ENCODE measurements around the gene CACNB4.
"Not testable (repeated sequence)": the region's sequence is repeated elsewhere in the genome, so short reads cannot be mapped to it uniquely, and the experiment has no call there.

CACNB4 gene

GRCh38 chr2:151918308-151918707 lies 180.5 kb downstream of the CACNB4 start:
- TF ChIP-seq CTCF (IDR thresholded peaks at IDR 0.05; ENCODE audit: borderline replicate concordance, insufficient read depth, low read depth, low read length) = no peak

DNA sequence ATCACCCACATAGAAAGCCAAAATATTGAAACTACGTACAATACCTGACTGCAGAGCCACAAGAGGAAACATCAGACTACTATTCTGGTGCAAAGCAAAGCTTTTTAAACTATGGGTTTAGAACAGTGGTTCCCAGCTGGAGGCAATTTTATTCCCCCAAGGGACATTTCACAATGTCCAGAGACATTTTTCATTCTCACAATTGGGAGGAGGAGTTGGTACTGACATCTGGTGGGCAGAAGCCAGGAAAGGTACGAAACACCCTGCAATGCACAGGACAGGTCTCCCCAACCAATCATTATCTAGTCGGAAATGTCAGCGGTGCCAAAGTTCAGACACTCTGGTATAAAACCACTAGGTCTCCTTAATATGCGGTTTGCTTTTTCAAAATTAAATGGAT lies 182.2 kb downstream of the CACNB4 start:
- no peak overlapping the region for H3K4me3 ChIP-seq (ENCODE audit: low read depth, low read length)
- TF ChIP-seq CTCF (IDR thresholded peaks at IDR 0.05; ENCODE audit: borderline replicate concordance, insufficient read depth, low read depth, low read length) = no peak

More at GRCh38 chr2:151918308-151918707, 180.5 kb downstream of the CACNB4 start:
- H3K4me3 ChIP-seq (ENCODE audit: low read depth, low read length) = no peak overlapping the region

DNA sequence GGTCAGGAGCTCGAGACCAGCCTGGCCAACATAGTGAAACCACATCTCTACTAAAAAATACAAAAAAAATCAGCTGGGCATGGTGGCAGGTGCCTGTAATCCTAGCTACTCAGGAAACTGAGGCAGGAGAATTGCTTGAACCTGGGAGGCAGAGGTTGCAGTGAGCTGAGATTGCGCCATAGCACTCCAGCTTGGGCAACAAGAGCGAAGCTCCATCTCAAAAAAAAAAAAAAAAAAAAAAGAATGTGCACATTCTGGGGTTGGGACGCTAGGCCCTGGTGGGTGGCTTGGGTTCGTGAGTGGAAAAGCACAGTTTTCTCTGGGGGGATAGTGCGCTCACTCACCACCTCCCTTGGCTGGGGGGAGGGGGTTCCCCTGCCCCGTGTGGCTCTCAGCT lies 183.2 kb downstream of the CACNB4 start:
- not testable (repeated sequence) for H3K4me3 ChIP-seq (ENCODE audit: low read depth, low read length)

GRCh38 chr2:151914989-151915628 lies 183.7 kb downstream of the CACNB4 start:
- no peak overlapping the region for H3K4me3 ChIP-seq (ENCODE audit: low read depth, low read length)
- TF ChIP-seq CTCF (IDR thresholded peaks at IDR 0.05; ENCODE audit: borderline replicate concordance, insufficient read depth, low read depth, low read length) = no peak

DNA sequence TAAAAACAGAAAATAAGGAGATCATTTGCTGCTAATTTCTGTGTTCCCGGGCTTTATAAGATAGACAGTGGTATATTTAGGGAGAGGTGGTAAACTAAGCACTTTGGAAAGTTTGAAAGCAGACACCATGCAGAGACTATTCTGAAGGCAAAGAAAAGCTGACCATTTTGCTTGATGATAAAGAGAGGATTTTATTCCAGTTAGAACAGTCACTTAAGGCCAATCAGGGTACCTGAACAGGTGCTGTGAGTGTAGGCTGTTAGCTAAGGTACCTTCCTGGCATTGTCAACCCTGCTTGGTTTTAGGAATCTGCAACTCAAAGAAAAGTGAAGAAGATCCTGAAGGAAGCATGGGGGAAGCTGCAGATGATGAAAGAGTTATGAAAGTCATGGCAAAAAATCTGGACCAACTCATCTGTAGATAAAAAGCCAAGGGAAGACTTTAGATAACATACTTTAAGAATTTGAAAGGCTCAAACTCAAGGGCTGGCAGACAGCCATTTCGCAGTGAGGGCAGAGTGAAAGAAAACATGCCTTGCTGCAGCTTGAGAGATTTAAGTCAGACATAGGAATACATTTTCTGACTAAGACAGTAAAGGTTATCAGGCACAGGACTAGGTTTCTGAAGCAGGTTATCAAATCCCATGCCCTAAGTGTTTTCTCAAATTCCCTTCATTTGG lies 190.5 kb downstream of the CACNB4 start:
- no peak for TF ChIP-seq CTCF (IDR thresholded peaks at IDR 0.05; ENCODE audit: borderline replicate concordance, insufficient read depth, low read depth, low read length)
- no peak overlapping the region for H3K4me3 ChIP-seq (ENCODE audit: low read depth, low read length)

- no peak for TF ChIP-seq CTCF (IDR thresholded peaks at IDR 0.05; ENCODE audit: borderline replicate concordance, insufficient read depth, low read depth, low read length)
- H3K4me3 ChIP-seq (ENCODE audit: low read depth, low read length) = no peak overlapping the region
Observed at GRCh38 chr2:151907286-151908203, 191.3 kb downstream of the CACNB4 start.

GRCh38 chr2:151906633-151906998 lies 192.2 kb downstream of the CACNB4 start:
- no peak overlapping the region for H3K4me3 ChIP-seq (ENCODE audit: low read depth, low read length)
- TF ChIP-seq CTCF (IDR thresholded peaks at IDR 0.05; ENCODE audit: borderline replicate concordance, insufficient read depth, low read depth, low read length) = no peak
